OCI-LY1 (cell line): ENCODE measurements around the gene JPH2.

ENCODE experiments used
- H2AFZ ChIP-seq: fragments of 200-600 bp; sonication (generic), shearing (Covaris generic); 2 replicates; pipeline ENCODE4 v1.6.0; 2014; ENCODE audit warnings: antibody characterized with exemption, mild to moderate bottlenecking, low read length
- H3F3A ChIP-seq: fragments of 200-600 bp; sonication (generic), shearing (Covaris generic); 2 replicates; pipeline ENCODE4 v1.6.0; 2014; ENCODE audit warnings: mild to moderate bottlenecking, antibody characterized with exemption, low read length, moderate library complexity; ENCODE audit not compliant: insufficient read depth
- H3K27ac ChIP-seq: fragments of 200-600 bp; sonication (generic); 2 replicates; pipeline ENCODE4 v1.5.1; 2014; ENCODE audit warnings: low read length, mixed run types, mild to moderate bottlenecking, low read depth; ENCODE audit not compliant: poor library complexity, severe bottlenecking
- H3K27me3 ChIP-seq: fragments of 200-600 bp; sonication (generic); 2 replicates; pipeline ENCODE4 v1.6.0; 2014; ENCODE audit warnings: antibody characterized with exemption, mild to moderate bottlenecking, low read length, moderate library complexity; ENCODE audit not compliant: insufficient read depth
- H3K36me3 ChIP-seq: fragments of 200-600 bp; sonication (generic); 2 replicates; pipeline ENCODE4 v1.6.1; 2014; ENCODE audit warnings: mild to moderate bottlenecking, antibody characterized with exemption, low read length, moderate library complexity, mixed read lengths; ENCODE audit not compliant: insufficient read depth
- H3K4me1 ChIP-seq: fragments of 200-600 bp; sonication (generic); 2 replicates; pipeline ENCODE4 v1.5.1; 2014; ENCODE audit warnings: mild to moderate bottlenecking, low read length, moderate library complexity; ENCODE audit not compliant: insufficient read depth, severe bottlenecking
- H3K4me2 ChIP-seq: fragments of 200-600 bp; sonication (generic), shearing (Covaris generic); 2 replicates; pipeline ENCODE4 v1.6.1; 2014; ENCODE audit warnings: low read length
- H3K4me3 ChIP-seq: fragments of 200-600 bp; sonication (generic); 2 replicates; pipeline ENCODE4 v1.5.1; 2014; ENCODE audit warnings: low read length, low read depth, mild to moderate bottlenecking, mixed read lengths; ENCODE audit not compliant: poor library complexity, severe bottlenecking
- H3K79me2 ChIP-seq: fragments of 200-600 bp; shearing (Covaris generic); 2 replicates; pipeline ENCODE4 v1.6.1; 2016; ENCODE audit warnings: mixed run types, low read length, mixed read lengths; ENCODE audit not compliant: insufficient read depth
- H3K9ac ChIP-seq: fragments of 200-600 bp; sonication (generic), shearing (Covaris generic); 2 replicates; pipeline ENCODE4 v1.6.1; 2014; ENCODE audit warnings: mild to moderate bottlenecking, low read length, mixed read lengths
- H3K9me2 ChIP-seq: fragments of 200-600 bp; sonication (generic), shearing (Covaris generic); 2 replicates; pipeline ENCODE4 v1.6.1; 2014; ENCODE audit warnings: low read depth, mild to moderate bottlenecking, low read length, mixed read lengths
- H3K9me3 ChIP-seq: fragments of 200-600 bp; shearing (Covaris generic); 2 replicates; pipeline ENCODE4 v1.6.1; 2014; ENCODE audit warnings: low read length, mixed read lengths
- H4K20me1 ChIP-seq: fragments of 200-600 bp; sonication (generic), shearing (Covaris generic); 2 replicates; pipeline ENCODE4 v1.6.0; 2016; ENCODE audit warnings: mild to moderate bottlenecking, low read length; ENCODE audit not compliant: insufficient read depth
- CTCF ChIP-seq: fragments of 200-600 bp; sonication (generic), shearing (Covaris generic); IDR thresholded peaks from 2 replicates; pipeline ENCODE4 v1.5.1; 2017; ENCODE audit warnings: mild to moderate bottlenecking, antibody characterized with exemption, low read length, moderate library complexity, mixed read lengths
- EZH2 ChIP-seq: fragments of 200-600 bp; sonication (generic), shearing (Covaris generic); IDR thresholded peaks from 2 replicates; pipeline ENCODE4 v1.8.0; 2017; ENCODE audit warnings: borderline replicate concordance, mixed run types, mild to moderate bottlenecking, antibody characterized with exemption, low read length, moderate library complexity, mixed read lengths

The JPH2 gene

GRCh38 chr20:44180814-44181213 lies 6.2 kb downstream of the JPH2 start:
- no peak overlapping the region for H3K27ac ChIP-seq
- H3K79me2 ChIP-seq: no peaks in the 10 kb centered on the region
- H3K4me1 ChIP-seq: no peaks in the 10 kb centered on the region
- H4K20me1 ChIP-seq: no peaks in the 10 kb centered on the region
- peaks cover 8% of the 10 kb centered on the region for H3K27me3 ChIP-seq
- H3K4me3 ChIP-seq: no peak overlapping the region
- H3K36me3 ChIP-seq: no peaks in the 10 kb centered on the region
- no peak for TF ChIP-seq EZH2
- no peak overlapping the region for H3K9ac ChIP-seq
- no peaks in the 10 kb centered on the region for H3K9me2 ChIP-seq
- H2AFZ ChIP-seq: no peak overlapping the region
- H3K4me2 ChIP-seq: no peak overlapping the region
- H3K9me3 ChIP-seq: no peaks in the 10 kb centered on the region
- H3F3A ChIP-seq: no peaks in the 10 kb centered on the region

- no peaks in the 10 kb centered on the region for H4K20me1 ChIP-seq
- H3K27me3 ChIP-seq: peaks cover 3% of the 10 kb centered on the region; the same call in 1 of the 2 replicates
- no peaks in the 10 kb centered on the region for H3K4me1 ChIP-seq
- no peak overlapping the region for H2AFZ ChIP-seq
- no peaks in the 10 kb centered on the region for H3K9me2 ChIP-seq
- H3K27ac ChIP-seq: no peak overlapping the region
- TF ChIP-seq EZH2 (no peak), CTCF (no peak)
- no peak overlapping the region for H3K4me3 ChIP-seq
- H3K79me2 ChIP-seq: no peaks in the 10 kb centered on the region
- no peak overlapping the region for H3K9ac ChIP-seq
- H3K9me3 ChIP-seq: no peaks in the 10 kb centered on the region
- no peaks in the 10 kb centered on the region for H3K36me3 ChIP-seq
- no peak overlapping the region for H3K4me2 ChIP-seq
- H3F3A ChIP-seq: no peaks in the 10 kb centered on the region
Observed at GRCh38 chr20:44176833-44177534, 10.0 kb downstream of the JPH2 start.

DNA sequence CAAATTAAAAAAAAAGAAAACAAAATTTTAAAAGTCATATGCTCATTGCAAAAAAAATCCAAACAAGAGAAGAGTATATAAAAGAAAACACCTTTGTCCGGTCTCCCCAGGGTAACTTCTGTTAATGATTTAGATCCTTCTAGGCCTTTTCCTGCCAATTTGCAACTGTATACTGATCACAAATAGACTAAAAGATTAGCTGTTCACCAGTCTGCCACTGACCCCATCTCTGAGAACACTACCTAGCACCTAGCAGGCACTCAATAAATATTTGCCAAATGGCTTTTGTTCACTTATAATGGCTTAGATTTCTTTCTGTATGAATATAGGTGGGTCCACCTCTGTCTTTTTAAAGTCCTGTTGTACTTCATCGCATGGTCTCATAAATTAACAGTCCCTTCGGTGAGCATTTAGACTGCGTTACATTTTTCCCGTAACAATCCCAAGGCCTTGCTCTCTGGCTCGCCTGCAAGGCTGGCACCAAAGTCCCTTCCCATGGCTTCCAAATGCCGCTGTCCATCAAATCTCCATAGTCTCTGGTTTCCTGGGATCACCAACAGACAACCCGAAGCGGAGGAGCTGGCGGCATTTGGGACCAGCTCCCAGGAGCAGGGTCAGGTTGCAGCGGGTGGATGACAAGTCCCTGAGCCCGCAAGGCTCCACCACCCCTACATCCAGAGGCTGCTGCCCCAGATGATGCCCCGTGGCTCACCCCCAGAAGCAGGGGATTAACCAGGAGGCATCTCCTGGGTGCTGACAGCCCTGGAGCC lies 11.8 kb downstream of the JPH2 start:
- no peaks in the 10 kb centered on the region for H4K20me1 ChIP-seq
- H3K4me1 ChIP-seq: no peaks in the 10 kb centered on the region
- H3K79me2 ChIP-seq: no peaks in the 10 kb centered on the region
- no peak overlapping the region for H3K4me2 ChIP-seq
- peaks cover 3% of the 10 kb centered on the region; the same call in 1 of the 2 replicates for H3K27me3 ChIP-seq
- H3F3A ChIP-seq: no peaks in the 10 kb centered on the region
- H3K9me3 ChIP-seq: no peaks in the 10 kb centered on the region
- no peak overlapping the region for H2AFZ ChIP-seq
- TF ChIP-seq CTCF: no peak
- no peak for TF ChIP-seq EZH2
- H3K27ac ChIP-seq: no peak overlapping the region
- H3K9ac ChIP-seq: no peak overlapping the region
- no peaks in the 10 kb centered on the region for H3K9me2 ChIP-seq
- no peak overlapping the region for H3K4me3 ChIP-seq
- H3K36me3 ChIP-seq: no peaks in the 10 kb centered on the region
